WERI-Rb-1 (cell line): ENCODE measurements around the gene FBXO46.

Source experiments
- DNase-seq: peaks from one replicate; pipeline ENCODE4 v3.0.0-alpha.2; 2020
- H3K27ac ChIP-seq: fragments of 250-450 bp; sonication (Bioruptor Pico); 2 replicates; pipeline ENCODE4 v1.5.1; 2020; ENCODE audit warnings: mild to moderate bottlenecking, moderate library complexity
- H3K27me3 ChIP-seq: fragments of 250-450 bp; sonication (Bioruptor Pico); 2 replicates; pipeline ENCODE4 v1.5.1; 2021; ENCODE audit warnings: mild to moderate bottlenecking, low read depth, moderate library complexity; ENCODE audit not compliant: insufficient read depth, severe bottlenecking
- H3K36me3 ChIP-seq: fragments of 250-450 bp; sonication (Bioruptor Pico); 2 replicates; pipeline ENCODE4 v1.5.1; 2020; ENCODE audit warnings: mild to moderate bottlenecking, moderate library complexity
- H3K4me3 ChIP-seq: 2 replicates; pipeline ENCODE4 v1.5.1; 2011; ENCODE audit warnings: low read depth, mild to moderate bottlenecking, control low read depth, low read length
- H3K9me3 ChIP-seq: fragments of 250-450 bp; sonication (Bioruptor Pico); 2 replicates; pipeline ENCODE4 v1.5.1; 2021; ENCODE audit warnings: mild to moderate bottlenecking, moderate library complexity; ENCODE audit not compliant: severe bottlenecking
- CTCF ChIP-seq: IDR thresholded peaks from 2 replicates; pipeline ENCODE4 v1.5.1; 2011; ENCODE audit warnings: low read depth, mild to moderate bottlenecking, control low read depth, inconsistent platforms, low read length

The FBXO46 gene

GRCh38 chr19:45746866-45747265 lies 16.2 kb upstream of the FBXO46 start:
- no peaks in the 10 kb centered on the region for H3K36me3 ChIP-seq
- no peaks in the 10 kb centered on the region for H3K27me3 ChIP-seq
- no peak for DNase-seq
- no peaks in the 10 kb centered on the region for H3K9me3 ChIP-seq
- H3K4me3 ChIP-seq = no peak overlapping the region
- no peak for TF ChIP-seq CTCF
- no peak overlapping the region for H3K27ac ChIP-seq

- no peaks in the 10 kb centered on the region for H3K9me3 ChIP-seq
- H3K4me3 ChIP-seq = no peak overlapping the region
- H3K36me3 ChIP-seq = no peaks in the 10 kb centered on the region
- H3K27me3 ChIP-seq = no peaks in the 10 kb centered on the region
- TF ChIP-seq CTCF = no peak
- no peak for DNase-seq
- no peak overlapping the region for H3K27ac ChIP-seq
Observed at GRCh38 chr19:45745606-45746005, 14.9 kb upstream of the FBXO46 start.

- TF ChIP-seq CTCF = no peak
- Histone ChIP-seq H3K36me3 (no peaks in the 10 kb centered on the region), H3K27me3 (no peaks in the 10 kb centered on the region), H3K9me3 (no peaks in the 10 kb centered on the region), H3K27ac (no peak overlapping the region), H3K4me3 (no peak overlapping the region)
- no peak for DNase-seq
Observed at GRCh38 chr19:45742969-45743368, 12.3 kb upstream of the FBXO46 start.

- H3K27ac ChIP-seq = no peak overlapping the region
- TF ChIP-seq CTCF = no peak
- no peaks in the 10 kb centered on the region for H3K27me3 ChIP-seq
- no peaks in the 10 kb centered on the region for H3K9me3 ChIP-seq
- no peak overlapping the region for H3K4me3 ChIP-seq
- H3K36me3 ChIP-seq = no peaks in the 10 kb centered on the region
- no peak for DNase-seq
Observed at GRCh38 chr19:45739498-45740439, 9.1 kb upstream of the FBXO46 start.

GRCh38 chr19:45733160-45733810 lies 2.6 kb upstream of the FBXO46 start, which contains the start of gene MEIOSIN:
Gene MEIOSIN, plus strand, starts transcription at chr19:45733439. Its CDS starts 1,938 bp downstream, at chr19:45735377.
- Histone ChIP-seq H3K4me3 (no peak within 1 kb of the TSS), H3K27ac (no peak within 1 kb of the TSS), H3K36me3 (no peaks in the 10 kb centered on the region), H3K9me3 (peaks cover 2% of the 10 kb centered on the region), H3K27me3 (no peaks in the 10 kb centered on the region)
- TF ChIP-seq CTCF = no peak
- DNase-seq = no peak
